GM12872 (cell line): ENCODE measurements around the gene TACR1.

Experiments
- CTCF ChIP-seq: IDR thresholded peaks from 3 replicates; pipeline ENCODE4 v1.5.1; 2011; ENCODE audit warnings: low read depth, mild to moderate bottlenecking, low read length, moderate library complexity; ENCODE audit not compliant: insufficient read depth

The TACR1 gene

GRCh38 chr2:75102011-75102410 lies 97.3 kb downstream of the TACR1 start:
- no peak for TF ChIP-seq CTCF

GRCh38 chr2:75100801-75101151 lies 98.5 kb downstream of the TACR1 start:
- TF ChIP-seq CTCF: no peak

GRCh38 chr2:75100011-75100800 lies 99.1 kb downstream of the TACR1 start:
- TF ChIP-seq CTCF: no peak

- no peak for TF ChIP-seq CTCF
Measured at GRCh38 chr2:75099521-75099922, 99.8 kb downstream of the TACR1 start.

- peak; percentile 55 for TF ChIP-seq CTCF
Measured at GRCh38 chr2:75098856-75099255, 100.5 kb downstream of the TACR1 start.

GRCh38 chr2:75097831-75098230 lies 101.5 kb downstream of the TACR1 start:
- no peak for TF ChIP-seq CTCF

GRCh38 chr2:75094405-75094804 lies 104.9 kb downstream of the TACR1 start:
- no peak for TF ChIP-seq CTCF
